ENCODE results near the gene SLC39A13. TPM values are rescaled to one million over a fixed set of nuclear protein-coding genes. Genes with fewer than 3 reads are reported as not detected.
A peak's percentile ranks its signal among the peaks of the same experiment; 100 is the strongest.

Gene SLC39A13
- total RNA-seq, 1 experiment from 2014 or later = 29.2 TPM

- WGBS (ENCODE audit: extremely low coverage, insufficient read length, low lambda C conversion rate) = no CpG with 5 or more reads among the region's 28 CpGs
- Histone ChIP-seq H2BK15ac (ENCODE audit: low read depth, low read length) (no peak overlapping the region), H3K23me2 (ENCODE audit: insufficient read length, low read depth, low read length, poor library complexity, severe bottlenecking) (no peaks in the 10 kb centered on the region), H3K79me1 (ENCODE audit: insufficient read depth, low read depth, low read length, poor library complexity, severe bottlenecking) (no peaks in the 10 kb centered on the region), H3K14ac (ENCODE audit: insufficient read depth, low read length) (no peak overlapping the region), H3K23ac (ENCODE audit: insufficient read length, low read depth, low read length) (no peak overlapping the region), H3K18ac (ENCODE audit: insufficient read length, low read depth, low read length) (no peak overlapping the region), H4K8ac (replicated peaks; ENCODE audit: insufficient read length, low read depth, low read length) (no peak overlapping the region), H2BK12ac (ENCODE audit: insufficient read length, low read depth, low read length) (no peak overlapping the region), H3K4me2 (ENCODE audit: insufficient read depth, insufficient read length, low read length) (no peak overlapping the region), H4K5ac (ENCODE audit: insufficient read length, low read depth, low read length) (no peak overlapping the region), H3K9ac (ENCODE audit: extremely low read depth, insufficient read length, low read length) (no peak overlapping the region), H4K20me1 (ENCODE audit: control insufficient read depth, insufficient read depth, insufficient read length) (no peaks in the 10 kb centered on the region), H2AK5ac (ENCODE audit: insufficient read length, low read length) (no peak overlapping the region), H2BK5ac (ENCODE audit: insufficient read length, low read length) (no peak overlapping the region), H2AFZ (ENCODE audit: low read length) (no peak overlapping the region), H4K91ac (ENCODE audit: insufficient read length, low read depth, low read length) (no peak overlapping the region), H3K27me3 (ENCODE audit: insufficient read depth, low read length) (no peaks in the 10 kb centered on the region), H3K4me1 (ENCODE audit: insufficient read depth, low read length) (no peaks in the 10 kb centered on the region), H2BK20ac (ENCODE audit: low read depth, low read length, poor library complexity, severe bottlenecking) (no peak overlapping the region), H3T11ph (ENCODE audit: low read length) (no peak overlapping the region), H3K79me2 (ENCODE audit: insufficient read depth, low read length) (no peaks in the 10 kb centered on the region), H2BK120ac (ENCODE audit: low read depth, low read length, poor library complexity, severe bottlenecking) (no peak overlapping the region), H3K9me3 (ENCODE audit: control insufficient read depth, low read depth, low read length) (no peaks in the 10 kb centered on the region), H3K27ac (ENCODE audit: insufficient read length, low read depth, low read length) (no peak overlapping the region), H3K4ac (ENCODE audit: low read depth, low read length) (no peak overlapping the region), H3K56ac (ENCODE audit: insufficient read length, low read depth, low read length) (no peak overlapping the region)
- H3K4me1 Mint-ChIP-seq = no peaks in the 10 kb centered on the region
- no peak for TF ChIP-seq CTCF (conservative IDR thresholded peaks at IDR 0.05)
- no peak overlapping the region for H3K4me3 Mint-ChIP-seq
- no peaks in the 10 kb centered on the region for H3K27me3 Mint-ChIP-seq (ENCODE audit: low read depth)
- no peaks in the 10 kb centered on the region; a peak in 1 of 5 replicates for H3K9me3 Mint-ChIP-seq
- H3K36me3 Mint-ChIP-seq (ENCODE audit: insufficient read depth in 1 of 3, low read depth in 3 of 3) = no peaks in the 10 kb centered on the region
- peak overlapping the region; percentile 39 to 60 (median 58); a peak in 5 of 7 replicates for H3K27ac Mint-ChIP-seq
- no peak for DNase-seq
These were observed 19.5 kb upstream of the SLC39A13 start for GRCh38 chr11:47388697-47389576.
